Spinal cord (tissue), 10 donors: ENCODE data around the gene MGA. TPM values are rescaled to one million over a fixed set of nuclear protein-coding genes. Genes with fewer than 3 reads are reported as not detected.

Experiments
- DNase-seq, 6 donors: peaks; one replicate each; pipeline versions ENCODE4 v3.0.0 to v3.0.0-alpha.2; 2013 to 2015; ENCODE audit warnings: low spot score in 6 of 6, low read depth in 4 of 6
- H3K27ac ChIP-seq: one replicate; pipeline ENCODE4 v1.5.1; 2013; ENCODE audit warnings: low read depth, low read length, control low read depth
- H3K27me3 ChIP-seq: one replicate; pipeline ENCODE4 v1.6.1; 2013; ENCODE audit warnings: low read length; ENCODE audit not compliant: control insufficient read depth, insufficient read depth
- H3K36me3 ChIP-seq: one replicate; pipeline ENCODE4 v1.6.1; 2013; ENCODE audit warnings: low read length; ENCODE audit not compliant: control insufficient read depth, insufficient read depth
- H3K4me1 ChIP-seq: one replicate; pipeline ENCODE4 v1.6.1; 2013; ENCODE audit warnings: low read length; ENCODE audit not compliant: control insufficient read depth, insufficient read depth
- H3K4me3 ChIP-seq: one replicate; pipeline ENCODE4 v1.5.1; 2013; ENCODE audit warnings: low read depth, low read length, control low read depth
- H3K9me3 ChIP-seq: one replicate; pipeline ENCODE4 v1.6.1; 2013; ENCODE audit warnings: low read length; ENCODE audit not compliant: control insufficient read depth, insufficient read depth
- WGBS: methylation state at CpG from one replicate; pipeline ENCODE4 v1.1.5; 2013; ENCODE audit warnings: missing lambda C conversion rate; ENCODE audit not compliant: insufficient coverage; 5-methylcytosine and 5-hydroxymethylcytosine counted together
- polyA plus RNA-seq, 2 donors: library from polyadenylated mRNA; unstranded; fragments of 120-200 nt; gene quantifications; one replicate each; pipeline ENCODE4 v1.2.1, GENCODE V29; 2013; ENCODE audit not compliant: insufficient read length in 2 of 2
- total RNA-seq, 2 donors: library from RNA; depleted of rRNA in 1 of 2; stranded (reverse); fragments of 120-200 nt in 1 of 2; fragments of >200 nt in 1 of 2; gene quantifications; one replicate each; pipeline versions ENCODE4 v1.2.3 to v1.2.4, GENCODE V29; 2013 to 2014
- donor health status: healthy.

MGA gene
- total and polyA plus RNA-seq, 4 donors: 12.7 to 76.2 (median 38.7) TPM

- DNase-seq: no peak
- Histone ChIP-seq H3K4me3 (no peak overlapping the region), H3K36me3 (peaks cover 6% of the 10 kb centered on the region), H3K9me3 (no peaks in the 10 kb centered on the region), H3K4me1 (no peaks in the 10 kb centered on the region), H3K27ac (no peak overlapping the region), H3K27me3 (no peaks in the 10 kb centered on the region)
- 82% methylated on average over 5 of the region's 7 CpGs for WGBS
Measured at GRCh38 chr15:41671656-41672648, 11.7 kb downstream of the MGA start.

GRCh38 chr15:41675337-41675736 lies 15.1 kb downstream of the MGA start:
- Histone ChIP-seq H3K4me1 (no peaks in the 10 kb centered on the region), H3K27me3 (no peaks in the 10 kb centered on the region), H3K27ac (no peak overlapping the region), H3K4me3 (no peak overlapping the region), H3K36me3 (peaks cover 6% of the 10 kb centered on the region), H3K9me3 (peaks cover 2% of the 10 kb centered on the region)
- WGBS: no CpG with 5 or more reads among the region's 4 CpGs
- DNase-seq: no peak

- H3K36me3 ChIP-seq: peaks cover 6% of the 10 kb centered on the region
- no peak for DNase-seq
- H3K4me3 ChIP-seq: no peak overlapping the region
- no peak overlapping the region for H3K27ac ChIP-seq
- H3K27me3 ChIP-seq: no peaks in the 10 kb centered on the region
- H3K4me1 ChIP-seq: no peaks in the 10 kb centered on the region
- H3K9me3 ChIP-seq: peaks cover 2% of the 10 kb centered on the region
- 100% methylated on average over 3 of the region's 4 CpGs for WGBS
Measured at GRCh38 chr15:41678742-41679141, 18.5 kb downstream of the MGA start.

- no peaks in the 10 kb centered on the region for H3K4me1 ChIP-seq
- no peaks in the 10 kb centered on the region for H3K27me3 ChIP-seq
- WGBS: no CpG with 5 or more reads among the region's 4 CpGs
- H3K36me3 ChIP-seq: no peaks in the 10 kb centered on the region
- H3K27ac ChIP-seq: no peak overlapping the region
- peaks cover 2% of the 10 kb centered on the region for H3K9me3 ChIP-seq
- DNase-seq: no peak
- no peak overlapping the region for H3K4me3 ChIP-seq
Measured at GRCh38 chr15:41683955-41684354, 23.8 kb downstream of the MGA start.

- H3K4me1 ChIP-seq: no peaks in the 10 kb centered on the region
- no CpG with 5 or more reads among the region's 2 CpGs for WGBS
- no peak overlapping the region for H3K27ac ChIP-seq
- no peaks in the 10 kb centered on the region for H3K27me3 ChIP-seq
- no peak overlapping the region for H3K4me3 ChIP-seq
- no peaks in the 10 kb centered on the region for H3K9me3 ChIP-seq
- H3K36me3 ChIP-seq: no peaks in the 10 kb centered on the region
- no peak for DNase-seq
Measured at GRCh38 chr15:41688671-41689070, 28.5 kb downstream of the MGA start.

- no peak overlapping the region for H3K4me3 ChIP-seq
- H3K4me1 ChIP-seq: no peaks in the 10 kb centered on the region
- no peaks in the 10 kb centered on the region for H3K36me3 ChIP-seq
- H3K9me3 ChIP-seq: no peaks in the 10 kb centered on the region
- DNase-seq: no peak
- 100% methylated on average over 1 of the region's 1 CpG for WGBS
- H3K27ac ChIP-seq: no peak overlapping the region
- H3K27me3 ChIP-seq: no peaks in the 10 kb centered on the region
Measured at GRCh38 chr15:41689083-41689482, 28.9 kb downstream of the MGA start.

- no peak overlapping the region for H3K27ac ChIP-seq
- no peaks in the 10 kb centered on the region for H3K27me3 ChIP-seq
- no peaks in the 10 kb centered on the region for H3K4me1 ChIP-seq
- DNase-seq: no peak
- H3K36me3 ChIP-seq: no peaks in the 10 kb centered on the region
- no peak overlapping the region for H3K4me3 ChIP-seq
- H3K9me3 ChIP-seq: no peaks in the 10 kb centered on the region
- WGBS: 100% methylated on average over 1 of the region's 1 CpG
Measured at GRCh38 chr15:41689834-41690233, 29.6 kb downstream of the MGA start.

- no peak overlapping the region for H3K4me3 ChIP-seq
- no peaks in the 10 kb centered on the region for H3K36me3 ChIP-seq
- no peak for DNase-seq
- no CpG with 5 or more reads among the region's 1 CpG for WGBS
- no peaks in the 10 kb centered on the region for H3K27me3 ChIP-seq
- no peak overlapping the region for H3K27ac ChIP-seq
- no peaks in the 10 kb centered on the region for H3K9me3 ChIP-seq
- H3K4me1 ChIP-seq: no peaks in the 10 kb centered on the region
Measured at GRCh38 chr15:41690636-41691035, 30.4 kb downstream of the MGA start.

- Histone ChIP-seq H3K36me3 (no peaks in the 10 kb centered on the region), H3K9me3 (no peaks in the 10 kb centered on the region), H3K27me3 (no peaks in the 10 kb centered on the region), H3K4me1 (no peaks in the 10 kb centered on the region), H3K4me3 (no peak overlapping the region), H3K27ac (no peak overlapping the region)
- no peak for DNase-seq
- WGBS: 100% methylated on average over 1 of the region's 2 CpGs
Measured at GRCh38 chr15:41691471-41691870, 31.3 kb downstream of the MGA start.

- Histone ChIP-seq H3K27me3 (no peaks in the 10 kb centered on the region), H3K36me3 (no peaks in the 10 kb centered on the region), H3K4me3 (no peak overlapping the region), H3K27ac (no peak overlapping the region), H3K4me1 (no peaks in the 10 kb centered on the region), H3K9me3 (no peaks in the 10 kb centered on the region)
- no peak for DNase-seq
- 82% methylated on average over 2 of the region's 4 CpGs for WGBS
Measured at GRCh38 chr15:41692049-41692448, 31.8 kb downstream of the MGA start.
